Spleen (tissue), 11 donors: ENCODE results near the gene KIAA1549. TPM values are rescaled to one million over a fixed set of nuclear protein-coding genes. Genes with fewer than 3 reads are reported as not detected.

Experiments
- DNase-seq: peaks from one replicate; pipeline ENCODE4 v3.0.0-alpha.2; 2020
- H3K27ac ChIP-seq, 8 donors: fragments of 200-600 bp; sonication (generic) in 7 of 8; 1 replicate in 4 of 8; 2 replicates in 4 of 8; pipeline versions ENCODE4 v1.5.0 to v1.8.0; 2016 to 2021; ENCODE audit warnings: inconsistent platforms in 4 of 8, mild to moderate bottlenecking in 4 of 8, moderate library complexity in 1 of 8
- H3K27me3 ChIP-seq, 7 donors: fragments of 200-600 bp; sonication (generic) in 6 of 7; replicated peaks in 1 of 7; 1 replicate in 4 of 7; 2 replicates in 3 of 7; pipeline versions ENCODE4 v1.5.0 to v1.8.0; 2016 to 2021; ENCODE audit warnings: inconsistent platforms in 3 of 7, mild to moderate bottlenecking in 1 of 7
- H3K36me3 ChIP-seq, 6 donors: fragments of 200-600 bp; sonication (generic) in 5 of 6; 1 replicate in 4 of 6; 2 replicates in 2 of 6; pipeline versions ENCODE4 v1.5.0 to v1.8.0; 2016 to 2021; ENCODE audit warnings: inconsistent platforms in 2 of 6
- H3K4me1 ChIP-seq, 6 donors: fragments of 200-600 bp; sonication (generic) in 5 of 6; 1 replicate in 3 of 6; 2 replicates in 3 of 6; pipeline versions ENCODE4 v1.5.0 to v1.8.0; 2016 to 2021; ENCODE audit warnings: inconsistent platforms in 3 of 6
- H3K4me3 ChIP-seq, 8 donors: fragments of 200-600 bp; sonication (generic) in 7 of 8; 1 replicate in 4 of 8; 2 replicates in 4 of 8; pipeline versions ENCODE4 v1.5.0 to v1.8.0; 2016 to 2021; ENCODE audit warnings: inconsistent platforms in 4 of 8, mild to moderate bottlenecking in 4 of 8, moderate library complexity in 2 of 8
- H3K9me3 ChIP-seq, 8 donors: fragments of 200-600 bp; sonication (generic) in 7 of 8; 1 replicate in 4 of 8; 2 replicates in 4 of 8; pipeline versions ENCODE4 v1.5.0 to v1.8.0; 2016 to 2021; ENCODE audit warnings: inconsistent platforms in 4 of 8
- CTCF ChIP-seq, 11 experiments: fragments of 200-600 bp in 7 of 11; fragments of 450-650 bp in 4 of 11; sonication (generic) in 4 of 11; IDR thresholded peaks in 8 of 11; conservative IDR thresholded peaks in 3 of 11; 1 replicate in 7 of 11; 2 replicates in 4 of 11; pipeline versions ENCODE4 v1.4.0 to v1.8.0; 2016 to 2021; ENCODE audit warnings: antibody characterized with exemption in 11 of 11, inconsistent platforms in 4 of 11, mild to moderate bottlenecking in 1 of 11
- POLR2A ChIP-seq, 3 donors: fragments of 450-650 bp; IDR thresholded peaks; one replicate each; pipeline ENCODE4 v1.5.1; 2017; ENCODE audit warnings: antibody characterized with exemption in 3 of 3, mild to moderate bottlenecking in 1 of 3
- POLR2AphosphoS5 ChIP-seq, 3 donors: sonication (generic); formaldehyde crosslinking; IDR thresholded peaks; one replicate each; pipeline ENCODE4 v1.5.1; 2017; ENCODE audit warnings: antibody characterized with exemption in 3 of 3
- WGBS, 5 donors: extraction: QIAGEN DNeasy Blood & Tissue Kit in 3 of 5; methylation state at CpG; one replicate each; pipeline versions ENCODE4 v1.1.5 to v1.1.7; 2013 to 2018; 5-methylcytosine and 5-hydroxymethylcytosine counted together
- intact Hi-C: fragments of 100-400 bp; cut with DNase I; formaldehyde crosslinking; loops from one replicate; pipeline ENCODE4 v1.15.0; 2023; ENCODE audit warnings: low total_unique reads
- polyA plus RNA-seq, 3 donors: library from polyadenylated mRNA; stranded (reverse); fragments of 200-250 nt; gene quantifications; one replicate each; pipeline ENCODE4 v1.2.1, GENCODE V29; 2013
- total RNA-seq, 7 donors: library from RNA; depleted of rRNA in 3 of 7; stranded (reverse); fragments of >200 nt in 3 of 7; fragmentation: NEBNext Ultra II Directional in 4 of 7; extraction: Animal tissue kit (Norgen Biotek cat#: 25700) in 4 of 7; gene quantifications; one replicate each; pipeline versions ENCODE4 v1.1.0 to v1.2.1, GENCODE V29; 2016 to 2021
- donor health status: healthy with polysubstance abuse.
- donor health status: DM: no; HTN: no; CAD: no; lungs with moderate emphysema.
- donor health status: DM: no; HTN: no; CAD: no.
- donor health status: Bipolar disorder and iron deficiency.
- donor health status: healthy.
- donor health status: DM: no; HTN: no; CAD: no.
- donor health status: DM: yes; HTN: yes; CAD: no.

KIAA1549 gene
- total and polyA plus RNA-seq, 10 donors: 0.03 to 1.8 (median 0.85) TPM

GRCh38 chr7:138974675-138975292 is 6.4 kb downstream of the KIAA1549 start:
- Histone ChIP-seq H3K9me3 (no peaks in the 10 kb centered on the region), H3K4me1 (peaks cover 0 to 4% (median under 1%) of the 10 kb centered on the region in 6 donors), H3K27me3 (peaks cover 0 to 27% (median 5%) of the 10 kb centered on the region in 7 donors), H3K36me3 (no peaks in the 10 kb centered on the region), H3K4me3 (no peak overlapping the region), H3K27ac (no peak overlapping the region)
- no peak for DNase-seq
- no peak for TF ChIP-seq CTCF (IDR thresholded peaks at IDR 0.05 in 8 of 11, conservative IDR thresholded peaks at IDR 0.05 in 3 of 11)
- TF ChIP-seq POLR2A (IDR thresholded peaks at IDR 0.05): no peak
- TF ChIP-seq POLR2AphosphoS5 (IDR thresholded peaks at IDR 0.05): no peak
- WGBS, 5 donors: 78 to 88% (median 82%) methylated on average over 5 of the region's 5 CpGs
- intact Hi-C loops: no loop called here

- H3K9me3 ChIP-seq: no peaks in the 10 kb centered on the region
- H3K36me3 ChIP-seq: no peaks in the 10 kb centered on the region
- DNase-seq: no peak
- TF ChIP-seq CTCF (IDR thresholded peaks at IDR 0.05 in 8 of 11, conservative IDR thresholded peaks at IDR 0.05 in 3 of 11) (no peak), POLR2AphosphoS5 (IDR thresholded peaks at IDR 0.05) (no peak), POLR2A (IDR thresholded peaks at IDR 0.05) (no peak)
- no peaks in the 10 kb centered on the region for H3K4me1 ChIP-seq
- H3K27ac ChIP-seq: no peak overlapping the region
- WGBS, 5 donors: 95 to 97% (median 96%) methylated on average over 4 of the region's 4 CpGs
- intact Hi-C loops: no loop called here
- H3K27me3 ChIP-seq: peaks cover 0 to 20% (median 0%) of the 10 kb centered on the region in 7 donors
- no peak overlapping the region for H3K4me3 ChIP-seq
Measured at GRCh38 chr7:138974103-138974502, 7.1 kb downstream of the KIAA1549 start.

- DNase-seq: no peak
- WGBS, 5 donors: 74 to 90% (median 84%) methylated on average over 6 of the region's 6 CpGs
Measured at GRCh38 chr7:138970952-138971351, 10.2 kb downstream of the KIAA1549 start.

More at GRCh38 chr7:138970952-138971351, 10.2 kb downstream of the KIAA1549 start:
- Histone ChIP-seq H3K27me3 (peaks cover 0 to 9% (median 0%) of the 10 kb centered on the region in 7 donors), H3K4me1 (no peaks in the 10 kb centered on the region), H3K4me3 (no peak overlapping the region), H3K27ac (no peak overlapping the region), H3K9me3 (no peaks in the 10 kb centered on the region), H3K36me3 (no peaks in the 10 kb centered on the region)
- intact Hi-C loops: no loop called here
- TF ChIP-seq POLR2AphosphoS5 (IDR thresholded peaks at IDR 0.05) (no peak), CTCF (IDR thresholded peaks at IDR 0.05 in 8 of 11, conservative IDR thresholded peaks at IDR 0.05 in 3 of 11) (no peak)
